Astrocyte (in vitro differentiated cells and primary cell): ENCODE measurements around the gene RAB38. TPM values are rescaled to one million over a fixed set of nuclear protein-coding genes. Genes with fewer than 3 reads are reported as not detected.

ENCODE experiments used
- DNase-seq: peaks from one replicate; pipeline ENCODE4 v3.0.0-alpha.2; 2010; ENCODE audit warnings: low read depth
- FAIRE-seq: peaks from 2 replicates; lab custom pipeline; 2011; peaks lifted over from hg19 to GRCh38; lab: Jason Lieb, UNC
- H2AFZ ChIP-seq: 2 replicates; pipeline ENCODE4 v1.6.0; 2012; ENCODE audit warnings: low read depth, low read length, inconsistent platforms
- H3K27ac ChIP-seq: 2 replicates; pipeline ENCODE4 v1.5.1; 2011; ENCODE audit warnings: low read depth, low read length, inconsistent platforms
- H3K27me3 ChIP-seq: 2 replicates; pipeline ENCODE4 v1.6.0; 2011; ENCODE audit warnings: low read length, inconsistent platforms; ENCODE audit not compliant: insufficient read depth
- H3K36me3 ChIP-seq: 2 replicates; pipeline ENCODE4 v1.5.1; 2011; ENCODE audit warnings: low read length, inconsistent platforms; ENCODE audit not compliant: insufficient read depth
- H3K4me1 ChIP-seq: 2 replicates; pipeline ENCODE4 v1.5.1; 2011; ENCODE audit warnings: low read length, inconsistent platforms; ENCODE audit not compliant: insufficient read depth
- H3K4me2 ChIP-seq: 2 replicates; pipeline ENCODE4 v1.6.0; 2012; ENCODE audit warnings: low read length, inconsistent platforms
- H3K4me3 ChIP-seq: 2 replicates; pipeline ENCODE4 v1.5.1; 2011; ENCODE audit warnings: low read depth, mild to moderate bottlenecking, low read length, inconsistent platforms; ENCODE audit not compliant: insufficient read depth
- H3K79me2 ChIP-seq: 2 replicates; pipeline ENCODE4 v1.6.0; 2012; ENCODE audit warnings: mild to moderate bottlenecking, low read length, inconsistent platforms; ENCODE audit not compliant: insufficient read depth
- H3K9ac ChIP-seq: 2 replicates; pipeline ENCODE4 v1.6.0; 2012; ENCODE audit warnings: mild to moderate bottlenecking, low read length, inconsistent platforms
- H3K9me3 ChIP-seq: 2 replicates; pipeline ENCODE4 v1.5.1; 2012; ENCODE audit warnings: low read depth, mild to moderate bottlenecking, low read length, inconsistent platforms; ENCODE audit not compliant: insufficient read depth
- H4K20me1 ChIP-seq: 2 replicates; pipeline ENCODE4 v1.6.0; 2012; ENCODE audit warnings: low read length, inconsistent platforms; ENCODE audit not compliant: insufficient read depth
- H3K27ac Mint-ChIP-seq: one replicate; pipeline ENCODE4 v1.8.0; 2021; ENCODE audit warnings: mild to moderate bottlenecking, mixed read lengths; ENCODE audit not compliant: unreplicated experiment
- H3K27me3 Mint-ChIP-seq: one replicate; pipeline ENCODE4 v1.8.0; 2021; ENCODE audit warnings: low read depth, mixed read lengths; ENCODE audit not compliant: unreplicated experiment
- H3K36me3 Mint-ChIP-seq: one replicate; pipeline ENCODE4 v1.8.0; 2021; ENCODE audit warnings: low read depth, mixed read lengths; ENCODE audit not compliant: unreplicated experiment
- H3K4me1 Mint-ChIP-seq: one replicate; pipeline ENCODE4 v1.8.0; 2021; ENCODE audit warnings: low read depth, mixed read lengths; ENCODE audit not compliant: unreplicated experiment
- H3K4me3 Mint-ChIP-seq: one replicate; pipeline ENCODE4 v1.8.0; 2021; ENCODE audit warnings: mild to moderate bottlenecking, moderate library complexity, mixed read lengths; ENCODE audit not compliant: unreplicated experiment
- H3K9me3 Mint-ChIP-seq: one replicate; pipeline ENCODE4 v1.8.0; 2021; ENCODE audit warnings: mild to moderate bottlenecking, mixed read lengths; ENCODE audit not compliant: unreplicated experiment
- CTCF ChIP-seq: IDR thresholded peaks from 2 replicates; pipeline ENCODE4 v1.5.1; 2011; ENCODE audit warnings: low read depth, mild to moderate bottlenecking, inconsistent platforms, low read length, moderate library complexity; ENCODE audit not compliant: insufficient read depth
- EZH2 ChIP-seq: IDR thresholded peaks from 2 replicates; pipeline ENCODE4 v1.6.1; 2012; ENCODE audit warnings: mild to moderate bottlenecking, low read length, inconsistent platforms; ENCODE audit not compliant: insufficient read depth
- total RNA-seq: library from RNA; stranded (reverse); gene quantifications from 2 replicates; pipeline ENCODE4 v1.2.1, GENCODE V29; 2021

RAB38 gene
- total RNA-seq, 1 donor from 2014 or later, result 3.2 TPM

- H4K20me1 ChIP-seq, result no peaks in the 10 kb centered on the region
- no peak overlapping the region for H3K27ac ChIP-seq
- H3K4me1 Mint-ChIP-seq, result peaks cover 8% of the 10 kb centered on the region
- no peak overlapping the region for H3K4me2 ChIP-seq
- no peaks in the 10 kb centered on the region for H3K27me3 Mint-ChIP-seq
- FAIRE-seq, result no peak
- H2AFZ ChIP-seq, result no peak overlapping the region
- peaks cover 8% of the 10 kb centered on the region for H3K9me3 ChIP-seq
- no peaks in the 10 kb centered on the region for H3K4me1 ChIP-seq
- peaks cover 13% of the 10 kb centered on the region for H3K9me3 Mint-ChIP-seq
- H3K27me3 ChIP-seq, result no peaks in the 10 kb centered on the region
- no peaks in the 10 kb centered on the region for H3K36me3 Mint-ChIP-seq
- H3K4me3 ChIP-seq, result no peak overlapping the region
- H3K4me3 Mint-ChIP-seq, result no peak overlapping the region
- TF ChIP-seq EZH2 (no peak), CTCF (no peak)
- no peak for DNase-seq
- no peaks in the 10 kb centered on the region for H3K79me2 ChIP-seq
- H3K36me3 ChIP-seq, result no peaks in the 10 kb centered on the region
- H3K27ac Mint-ChIP-seq, result no peak overlapping the region
- no peak overlapping the region for H3K9ac ChIP-seq
These were observed 22.9 kb downstream of the RAB38 start for GRCh38 chr11:88152381-88152780.

GRCh38 chr11:88151709-88152265, 23.5 kb downstream of the RAB38 start:
- Histone ChIP-seq H4K20me1 (no peaks in the 10 kb centered on the region), H3K4me1 (no peaks in the 10 kb centered on the region), H3K4me2 (no peak overlapping the region), H3K27ac (no peak overlapping the region), H3K27me3 (no peaks in the 10 kb centered on the region), H3K9me3 (peaks cover 8% of the 10 kb centered on the region), H2AFZ (no peak overlapping the region), H3K36me3 (no peaks in the 10 kb centered on the region), H3K9ac (no peak overlapping the region), H3K79me2 (no peaks in the 10 kb centered on the region), H3K4me3 (no peak overlapping the region)
- Mint-ChIP-seq H3K36me3 (no peaks in the 10 kb centered on the region), H3K4me1 (peaks cover 8% of the 10 kb centered on the region), H3K27ac (no peak overlapping the region), H3K4me3 (no peak overlapping the region), H3K27me3 (no peaks in the 10 kb centered on the region), H3K9me3 (peaks cover 13% of the 10 kb centered on the region)
- FAIRE-seq (no peak), DNase-seq (no peak)
- TF ChIP-seq EZH2, result no peak
- no peak for TF ChIP-seq CTCF

GRCh38 chr11:88146106-88146505, 29.1 kb downstream of the RAB38 start:
- DNase-seq, result no peak

More at GRCh38 chr11:88146106-88146505, 29.1 kb downstream of the RAB38 start:
- Mint-ChIP-seq H3K27me3 (no peaks in the 10 kb centered on the region), H3K27ac (no peak overlapping the region), H3K36me3 (no peaks in the 10 kb centered on the region), H3K4me1 (no peaks in the 10 kb centered on the region), H3K4me3 (no peak overlapping the region), H3K9me3 (no peaks in the 10 kb centered on the region)
- H3K4me3 ChIP-seq, result no peak overlapping the region
- H3K79me2 ChIP-seq, result no peaks in the 10 kb centered on the region
- no peaks in the 10 kb centered on the region for H3K27me3 ChIP-seq
- FAIRE-seq, result no peak
- H3K27ac ChIP-seq, result no peak overlapping the region
- H2AFZ ChIP-seq, result no peak overlapping the region
- TF ChIP-seq CTCF (no peak), EZH2 (no peak)
- no peak overlapping the region for H3K9ac ChIP-seq
- no peaks in the 10 kb centered on the region for H4K20me1 ChIP-seq
- no peak overlapping the region for H3K4me2 ChIP-seq
- H3K9me3 ChIP-seq, result no peaks in the 10 kb centered on the region
- no peaks in the 10 kb centered on the region for H3K36me3 ChIP-seq
- no peaks in the 10 kb centered on the region for H3K4me1 ChIP-seq
